ENCODE results near the gene BCO1. TPM values are rescaled to one million over a fixed set of nuclear protein-coding genes. Genes with fewer than 3 reads are reported as not detected.

BCO1 gene
- total RNA-seq, 1 donor from 2014 or later = 3.5 TPM

GRCh38 chr16:81324808-81325207 is 86.3 kb downstream of the BCO1 start:
- Histone ChIP-seq H3K79me2 (ENCODE audit: low read depth) (peaks cover 77% of the 10 kb centered on the region), H3K4me3 (no peak overlapping the region), H3F3A (ENCODE audit: low read depth) (no peaks in the 10 kb centered on the region), H3K27ac (no peak overlapping the region), H3K4me2 (no peak overlapping the region), H3K4me1 (peaks cover 6% of the 10 kb centered on the region), H2AFZ (replicated peaks) (no peak overlapping the region), H4K20me1 (ENCODE audit: low read depth) (peaks cover 41% of the 10 kb centered on the region), H3K27me3 (no peaks in the 10 kb centered on the region), H3K9me3 (ENCODE audit: low read depth) (no peaks in the 10 kb centered on the region), H3K9ac (no peak overlapping the region), H3K36me3 (no peaks in the 10 kb centered on the region)
- Mint-ChIP-seq H3K27me3 (ENCODE audit: insufficient read depth, low read depth) (peaks cover 2% of the 10 kb centered on the region), H3K9me3 (no peaks in the 10 kb centered on the region), H3K4me3 (no peak overlapping the region), H3K4me1 (peaks cover 18% of the 10 kb centered on the region), H3K27ac (no peak overlapping the region), H3K36me3 (peaks cover 3% of the 10 kb centered on the region)
- DNase-seq (ENCODE audit: low spot score) = no peak
- TF ChIP-seq EZH2phosphoT487 (IDR thresholded peaks at IDR 0.05) (no peak), CTCF (IDR thresholded peaks at IDR 0.05) (no peak), EZH2 (IDR thresholded peaks at IDR 0.05) (no peak)

- Histone ChIP-seq H2AFZ (replicated peaks) (no peak overlapping the region), H3K4me2 (no peak overlapping the region), H3F3A (ENCODE audit: low read depth) (no peaks in the 10 kb centered on the region), H3K9ac (no peak overlapping the region), H4K20me1 (ENCODE audit: low read depth) (peaks cover 33% of the 10 kb centered on the region), H3K4me3 (no peak overlapping the region), H3K79me2 (ENCODE audit: low read depth) (peaks cover 64% of the 10 kb centered on the region), H3K4me1 (peaks cover 6% of the 10 kb centered on the region), H3K36me3 (no peaks in the 10 kb centered on the region), H3K27ac (no peak overlapping the region), H3K27me3 (no peaks in the 10 kb centered on the region), H3K9me3 (ENCODE audit: low read depth) (no peaks in the 10 kb centered on the region)
- H3K4me1 Mint-ChIP-seq = peaks cover 20% of the 10 kb centered on the region
- DNase-seq (ENCODE audit: low spot score) = no peak
- no peak for TF ChIP-seq EZH2phosphoT487 (IDR thresholded peaks at IDR 0.05)
- no peak for TF ChIP-seq EZH2 (IDR thresholded peaks at IDR 0.05)
- H3K27me3 Mint-ChIP-seq (ENCODE audit: insufficient read depth, low read depth) = peaks cover 4% of the 10 kb centered on the region
- H3K36me3 Mint-ChIP-seq = peaks cover 5% of the 10 kb centered on the region
- no peak overlapping the region for H3K4me3 Mint-ChIP-seq
- H3K27ac Mint-ChIP-seq = no peak overlapping the region
- H3K9me3 Mint-ChIP-seq = no peaks in the 10 kb centered on the region
Measured at GRCh38 chr16:81327011-81327410, 88.5 kb downstream of the BCO1 start.

GRCh38 chr16:81327447-81328196 is 89.1 kb downstream of the BCO1 start:
- H3K4me2 ChIP-seq = no peak overlapping the region
- H3K4me1 ChIP-seq = peaks cover 6% of the 10 kb centered on the region
- H3K4me3 ChIP-seq = no peak overlapping the region
- H2AFZ ChIP-seq (replicated peaks) = no peak overlapping the region
- H3K36me3 Mint-ChIP-seq = peaks cover 8% of the 10 kb centered on the region
- TF ChIP-seq EZH2phosphoT487 (IDR thresholded peaks at IDR 0.05) (no peak), EZH2 (IDR thresholded peaks at IDR 0.05) (no peak), CTCF (IDR thresholded peaks at IDR 0.05) (no peak)
- no peak for DNase-seq (ENCODE audit: low spot score)
- H3K9me3 ChIP-seq (ENCODE audit: low read depth) = no peaks in the 10 kb centered on the region
- H3K27ac ChIP-seq = no peak overlapping the region
- H3K27me3 Mint-ChIP-seq (ENCODE audit: insufficient read depth, low read depth) = peaks cover 4% of the 10 kb centered on the region
- peaks cover 58% of the 10 kb centered on the region for H3K79me2 ChIP-seq (ENCODE audit: low read depth)
- no peaks in the 10 kb centered on the region for H3K27me3 ChIP-seq
- no peaks in the 10 kb centered on the region for H3K9me3 Mint-ChIP-seq
- H3F3A ChIP-seq (ENCODE audit: low read depth) = no peaks in the 10 kb centered on the region
- H4K20me1 ChIP-seq (ENCODE audit: low read depth) = peaks cover 30% of the 10 kb centered on the region
- H3K9ac ChIP-seq = no peak overlapping the region
- H3K4me1 Mint-ChIP-seq = peaks cover 20% of the 10 kb centered on the region
- no peak overlapping the region for H3K4me3 Mint-ChIP-seq
- H3K36me3 ChIP-seq = no peaks in the 10 kb centered on the region
- no peak overlapping the region for H3K27ac Mint-ChIP-seq

GRCh38 chr16:81329947-81330346 is 91.5 kb downstream of the BCO1 start:
- no peak overlapping the region for H3K9ac ChIP-seq
- Mint-ChIP-seq H3K9me3 (peaks cover 2% of the 10 kb centered on the region), H3K36me3 (peaks cover 18% of the 10 kb centered on the region), H3K4me3 (no peak overlapping the region), H3K4me1 (peaks cover 10% of the 10 kb centered on the region), H3K27me3 (ENCODE audit: insufficient read depth, low read depth) (peaks cover 2% of the 10 kb centered on the region), H3K27ac (no peak overlapping the region)
- no peaks in the 10 kb centered on the region for H3K4me1 ChIP-seq
- no peak overlapping the region for H3K27ac ChIP-seq
- H3F3A ChIP-seq (ENCODE audit: low read depth) = no peaks in the 10 kb centered on the region
- DNase-seq (ENCODE audit: low spot score) = no peak
- H2AFZ ChIP-seq (replicated peaks) = no peak overlapping the region
- H3K36me3 ChIP-seq = no peaks in the 10 kb centered on the region
- H3K79me2 ChIP-seq (ENCODE audit: low read depth) = peaks cover 40% of the 10 kb centered on the region
- no peak for TF ChIP-seq CTCF (IDR thresholded peaks at IDR 0.05)
- no peak for TF ChIP-seq EZH2 (IDR thresholded peaks at IDR 0.05)
- TF ChIP-seq EZH2phosphoT487 (IDR thresholded peaks at IDR 0.05) = no peak
- H4K20me1 ChIP-seq (ENCODE audit: low read depth) = peaks cover 17% of the 10 kb centered on the region
- no peak overlapping the region for H3K4me3 ChIP-seq
- no peaks in the 10 kb centered on the region for H3K27me3 ChIP-seq
- no peaks in the 10 kb centered on the region for H3K9me3 ChIP-seq (ENCODE audit: low read depth)
- no peak overlapping the region for H3K4me2 ChIP-seq

Data from neural progenitor cell (in vitro differentiated cells).